Panc1 (cell line): Measurements from ENCODE around the gene PLP1. TPM values are rescaled to one million over a fixed set of nuclear protein-coding genes. Genes with fewer than 3 reads are reported as not detected.
"Not testable (repeated sequence)": the region's sequence is repeated elsewhere in the genome, so short reads cannot be mapped to it uniquely, and the experiment has no call there.

Experiments
- ATAC-seq: fragments of 200-7000 bp; cut with Tn5 transposase; 2 replicates; pipeline ENCODE4 v1.9.1; 2020; ENCODE audit warnings: mild to moderate bottlenecking, moderate library complexity
- BruUV-seq: library from RNA; stranded (reverse); fragments of 400-500 nt; replicated peaks from 2 replicates; lab custom pipeline; 2021; lab: Mats Ljungman, UMichigan
- CTCF ChIA-PET: fragments of 300-600 bp; sonication (Branson Sonifier 250); formaldehyde crosslinking; loops from one replicate; lab custom pipeline; 2022; ENCODE audit warnings: antibody characterized with exemption; lab: Charles Lee
- POLR2A ChIA-PET: fragments of 300-600 bp; sonication (Branson Sonifier 250); formaldehyde crosslinking; loops from one replicate; lab custom pipeline; 2022; ENCODE audit warnings: antibody characterized with exemption; lab: Charles Lee
- DNase-seq: peaks from one replicate; pipeline ENCODE4 v3.0.0-alpha.2; 2010; ENCODE audit warnings: low read depth, low spot score
- H3K27ac ChIP-seq: 2 replicates; pipeline ENCODE4 v1.5.1; 2011; ENCODE audit warnings: mild to moderate bottlenecking, low read length, inconsistent platforms
- H3K27me3 ChIP-seq: fragments of 200-500 bp; sonication (Bioruptor generic); 2 replicates; pipeline ENCODE4 v1.6.0; 2014; ENCODE audit warnings: low read length, inconsistent platforms; ENCODE audit not compliant: control insufficient read depth, insufficient read depth
- H3K36me3 ChIP-seq: fragments of 200-500 bp; sonication (Bioruptor generic); 2 replicates; pipeline ENCODE4 v1.5.1; 2014; ENCODE audit warnings: inconsistent platforms, mild to moderate bottlenecking, low read length, moderate library complexity; ENCODE audit not compliant: control insufficient read depth, insufficient read depth
- H3K4me1 ChIP-seq: 2 replicates; pipeline ENCODE4 v1.5.1; 2011; ENCODE audit warnings: inconsistent platforms, mild to moderate bottlenecking, low read length, moderate library complexity; ENCODE audit not compliant: control insufficient read depth, insufficient read depth
- H3K4me3 ChIP-seq, 2 experiments: 2 replicates each; pipeline ENCODE4 v1.5.1; 2011 to 2012; ENCODE audit warnings: low read depth in 2 of 2, low read length in 2 of 2, mild to moderate bottlenecking in 2 of 2, inconsistent platforms in 1 of 2, moderate library complexity in 1 of 2
- H3K9me3 ChIP-seq: fragments of 200-500 bp; sonication (Bioruptor generic); 2 replicates; pipeline ENCODE4 v1.5.1; 2014; ENCODE audit warnings: low read depth, mild to moderate bottlenecking, inconsistent platforms, low read length, moderate library complexity; ENCODE audit not compliant: control insufficient read depth, insufficient read depth
- POLR2AphosphoS5 ChIP-seq: IDR thresholded peaks from 2 replicates; pipeline ENCODE4 v1.6.1; 2012; ENCODE audit warnings: mild to moderate bottlenecking, low read depth, low read length, moderate library complexity
- SIN3A ChIP-seq: IDR thresholded peaks from 2 replicates; pipeline ENCODE4 v1.6.1; 2012; ENCODE audit warnings: low read depth, mild to moderate bottlenecking, low read length, moderate library complexity, borderline replicate concordance; ENCODE audit not compliant: insufficient read depth
- TCF7L2 ChIP-seq: IDR thresholded peaks from 2 replicates; pipeline ENCODE4 v1.6.1; 2011; ENCODE audit warnings: mild to moderate bottlenecking, low read depth, low read length, inconsistent platforms
- in situ Hi-C: cut with HindIII; loops from 2 replicates; pipeline ENCODE4 v1.10.0; 2016; ENCODE audit warnings: low sequenced_read_pairs, low pct_unique_long_range_greater_than_20kb
- intact Hi-C: fragments of 100-400 bp; cut with micrococcal nuclease; formaldehyde crosslinking; loops from one replicate; pipeline ENCODE4 v1.10.0; 2022; ENCODE audit not compliant: unreplicated experiment
- total RNA-seq: library from RNA; stranded (reverse); gene quantifications from one replicate; pipeline ENCODE4 v1.2.1, GENCODE V29; 2021; ENCODE audit not compliant: unreplicated experiment
- TF ChIP-seq, protein P1 (sequence below): fragments of 450-650 bp; IDR thresholded peaks from 2 replicates; pipeline ENCODE4 v1.5.1; 2017; ENCODE audit warnings: mild to moderate bottlenecking
- TF ChIP-seq, protein P2 (sequence below), 2 experiments: IDR thresholded peaks; 2 replicates each; pipeline ENCODE4 v1.6.1; 2011 to 2012; ENCODE audit warnings: low read depth in 2 of 2, control low read depth in 1 of 2, low read length in 1 of 2, mild to moderate bottlenecking in 1 of 2, moderate library complexity in 1 of 2; ENCODE audit not compliant: insufficient read depth in 1 of 2

The PLP1 gene
- total RNA-seq, 1 experiment from 2014 or later, result 0.13 TPM

- Histone ChIP-seq H3K36me3 (no peaks in the 10 kb centered on the region), H3K4me1 (no peaks in the 10 kb centered on the region), H3K27me3 (0 out of 2 replicates have a peak, but pooled peaks cover 2% of the 10 kb centered on the region), H3K9me3 (no peaks in the 10 kb centered on the region), H3K27ac (no peak overlapping the region), H3K4me3 (no peak overlapping the region)
- in situ Hi-C loops (no loop called here), intact Hi-C loops (no loop called here)
- no TSS peak for BruUV-seq
- POLR2A ChIA-PET, result no interaction called here
- no peak for DNase-seq
- TF ChIP-seq SIN3A, result no peak
- TF ChIP-seq POLR2AphosphoS5, result no peak
- TF ChIP-seq TCF7L2, result no peak
- no peak for ATAC-seq
- CTCF ChIA-PET, result no interaction called here
Observed at GRCh38 chrX:103754401-103754800, 22.2 kb upstream of the PLP1 start.

- intact Hi-C loops, result no loop called here
- ATAC-seq, result no peak
- DNase-seq, result no peak
- no TSS peak for BruUV-seq
- Histone ChIP-seq H3K27me3 (0 out of 2 replicates have a peak, but pooled peaks cover 2% of the 10 kb centered on the region), H3K4me3 (no peak overlapping the region), H3K36me3 (no peaks in the 10 kb centered on the region), H3K4me1 (no peaks in the 10 kb centered on the region), H3K27ac (no peak overlapping the region), H3K9me3 (no peaks in the 10 kb centered on the region)
- ChIA-PET CTCF (no interaction called here), POLR2A (no interaction called here)
- in situ Hi-C loops, result no loop called here
- no peak for TF ChIP-seq POLR2AphosphoS5
- TF ChIP-seq TCF7L2, result no peak
- TF ChIP-seq SIN3A, result no peak
- TF ChIP-seq, protein P1, sequence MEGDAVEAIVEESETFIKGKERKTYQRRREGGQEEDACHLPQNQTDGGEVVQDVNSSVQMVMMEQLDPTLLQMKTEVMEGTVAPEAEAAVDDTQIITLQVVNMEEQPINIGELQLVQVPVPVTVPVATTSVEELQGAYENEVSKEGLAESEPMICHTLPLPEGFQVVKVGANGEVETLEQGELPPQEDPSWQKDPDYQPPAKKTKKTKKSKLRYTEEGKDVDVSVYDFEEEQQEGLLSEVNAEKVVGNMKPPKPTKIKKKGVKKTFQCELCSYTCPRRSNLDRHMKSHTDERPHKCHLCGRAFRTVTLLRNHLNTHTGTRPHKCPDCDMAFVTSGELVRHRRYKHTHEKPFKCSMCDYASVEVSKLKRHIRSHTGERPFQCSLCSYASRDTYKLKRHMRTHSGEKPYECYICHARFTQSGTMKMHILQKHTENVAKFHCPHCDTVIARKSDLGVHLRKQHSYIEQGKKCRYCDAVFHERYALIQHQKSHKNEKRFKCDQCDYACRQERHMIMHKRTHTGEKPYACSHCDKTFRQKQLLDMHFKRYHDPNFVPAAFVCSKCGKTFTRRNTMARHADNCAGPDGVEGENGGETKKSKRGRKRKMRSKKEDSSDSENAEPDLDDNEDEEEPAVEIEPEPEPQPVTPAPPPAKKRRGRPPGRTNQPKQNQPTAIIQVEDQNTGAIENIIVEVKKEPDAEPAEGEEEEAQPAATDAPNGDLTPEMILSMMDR, result no peak
- TF ChIP-seq, protein P2, sequence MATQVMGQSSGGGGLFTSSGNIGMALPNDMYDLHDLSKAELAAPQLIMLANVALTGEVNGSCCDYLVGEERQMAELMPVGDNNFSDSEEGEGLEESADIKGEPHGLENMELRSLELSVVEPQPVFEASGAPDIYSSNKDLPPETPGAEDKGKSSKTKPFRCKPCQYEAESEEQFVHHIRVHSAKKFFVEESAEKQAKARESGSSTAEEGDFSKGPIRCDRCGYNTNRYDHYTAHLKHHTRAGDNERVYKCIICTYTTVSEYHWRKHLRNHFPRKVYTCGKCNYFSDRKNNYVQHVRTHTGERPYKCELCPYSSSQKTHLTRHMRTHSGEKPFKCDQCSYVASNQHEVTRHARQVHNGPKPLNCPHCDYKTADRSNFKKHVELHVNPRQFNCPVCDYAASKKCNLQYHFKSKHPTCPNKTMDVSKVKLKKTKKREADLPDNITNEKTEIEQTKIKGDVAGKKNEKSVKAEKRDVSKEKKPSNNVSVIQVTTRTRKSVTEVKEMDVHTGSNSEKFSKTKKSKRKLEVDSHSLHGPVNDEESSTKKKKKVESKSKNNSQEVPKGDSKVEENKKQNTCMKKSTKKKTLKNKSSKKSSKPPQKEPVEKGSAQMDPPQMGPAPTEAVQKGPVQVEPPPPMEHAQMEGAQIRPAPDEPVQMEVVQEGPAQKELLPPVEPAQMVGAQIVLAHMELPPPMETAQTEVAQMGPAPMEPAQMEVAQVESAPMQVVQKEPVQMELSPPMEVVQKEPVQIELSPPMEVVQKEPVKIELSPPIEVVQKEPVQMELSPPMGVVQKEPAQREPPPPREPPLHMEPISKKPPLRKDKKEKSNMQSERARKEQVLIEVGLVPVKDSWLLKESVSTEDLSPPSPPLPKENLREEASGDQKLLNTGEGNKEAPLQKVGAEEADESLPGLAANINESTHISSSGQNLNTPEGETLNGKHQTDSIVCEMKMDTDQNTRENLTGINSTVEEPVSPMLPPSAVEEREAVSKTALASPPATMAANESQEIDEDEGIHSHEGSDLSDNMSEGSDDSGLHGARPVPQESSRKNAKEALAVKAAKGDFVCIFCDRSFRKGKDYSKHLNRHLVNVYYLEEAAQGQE (IDR thresholded peaks at IDR 0.05; ENCODE audit: insufficient read depth in 1 of 2, low read depth in 2 of 2, low read length in 1 of 2), result no peak
Observed at GRCh38 chrX:103756736-103757135, 19.9 kb upstream of the PLP1 start.

- TF ChIP-seq, protein P2 (IDR thresholded peaks at IDR 0.05; ENCODE audit: insufficient read depth in 1 of 2, low read depth in 2 of 2, low read length in 1 of 2), result no peak
- TF ChIP-seq, protein P1, result no peak
- no peak for TF ChIP-seq SIN3A
- H3K27me3 ChIP-seq, result 0 out of 2 replicates have a peak, but pooled peaks cover 2% of the 10 kb centered on the region
- POLR2A ChIA-PET, result no interaction called here
- no peaks in the 10 kb centered on the region for H3K36me3 ChIP-seq
- H3K27ac ChIP-seq, result no peak overlapping the region
- no peak overlapping the region for H3K4me3 ChIP-seq
- no peak for DNase-seq
- ATAC-seq, result no peak
- intact Hi-C loops (no loop called here), in situ Hi-C loops (no loop called here)
- H3K9me3 ChIP-seq, result no peaks in the 10 kb centered on the region
- CTCF ChIA-PET, result no interaction called here
- H3K4me1 ChIP-seq, result no peaks in the 10 kb centered on the region
- BruUV-seq, result no TSS peak
Observed at GRCh38 chrX:103758555-103758954, 18.1 kb upstream of the PLP1 start.

DNA sequence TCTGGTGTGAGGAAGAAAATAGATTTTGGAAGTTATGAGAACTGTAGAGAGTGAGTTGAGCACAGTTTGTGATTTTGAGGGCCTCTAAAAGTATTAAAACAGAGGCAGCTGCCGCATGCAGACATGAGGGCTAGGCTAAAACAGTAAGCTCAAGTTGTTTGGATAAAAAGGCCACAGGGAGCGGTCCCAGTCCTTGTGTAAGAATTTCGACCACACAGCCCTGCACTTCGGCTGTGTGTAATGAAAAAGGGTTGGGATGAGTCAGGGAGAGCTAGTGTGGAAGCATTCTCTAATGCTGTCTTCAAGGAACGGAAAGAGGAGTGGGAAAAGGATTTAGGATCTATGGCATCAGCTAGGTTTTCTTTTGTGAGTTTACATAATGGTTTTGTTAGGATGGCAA is 13.1 kb upstream of the PLP1 start:
- DNase-seq, H3K27ac ChIP-seq, in situ Hi-C loops, BruUV-seq, H3K4me3 ChIP-seq, CTCF ChIA-PET, ATAC-seq, H3K27me3 ChIP-seq, POLR2A ChIA-PET, H3K4me1 ChIP-seq, H3K9me3 ChIP-seq, intact Hi-C loops, H3K36me3 ChIP-seq: not testable (repeated sequence)
